ENCODE data around the gene NLGN4X.
A peak's percentile ranks its signal among the peaks of the same experiment; 100 is the strongest.

The NLGN4X gene

DNA sequence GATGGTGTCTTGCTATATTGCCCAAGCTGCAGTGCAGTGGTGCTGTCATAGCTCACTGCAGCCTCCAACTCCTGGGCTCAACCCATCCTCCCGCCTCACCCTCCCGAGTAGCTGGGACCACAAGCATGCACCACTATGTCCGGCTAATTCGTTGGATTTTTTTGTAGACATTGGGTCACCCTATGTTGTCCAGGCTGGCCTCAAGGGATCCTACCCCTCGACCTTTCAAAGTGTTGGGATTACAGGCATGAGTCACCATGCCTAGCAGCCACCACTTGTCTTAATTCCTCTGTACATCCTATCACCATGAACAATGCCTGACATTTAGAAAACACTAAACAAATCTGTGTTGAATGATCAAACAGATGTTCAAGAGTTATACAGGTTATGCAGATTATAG, 76.7 kb downstream of the NLGN4X start:
- no peak for DNase-seq (ENCODE audit: low read depth in 3 of 3)

DNA sequence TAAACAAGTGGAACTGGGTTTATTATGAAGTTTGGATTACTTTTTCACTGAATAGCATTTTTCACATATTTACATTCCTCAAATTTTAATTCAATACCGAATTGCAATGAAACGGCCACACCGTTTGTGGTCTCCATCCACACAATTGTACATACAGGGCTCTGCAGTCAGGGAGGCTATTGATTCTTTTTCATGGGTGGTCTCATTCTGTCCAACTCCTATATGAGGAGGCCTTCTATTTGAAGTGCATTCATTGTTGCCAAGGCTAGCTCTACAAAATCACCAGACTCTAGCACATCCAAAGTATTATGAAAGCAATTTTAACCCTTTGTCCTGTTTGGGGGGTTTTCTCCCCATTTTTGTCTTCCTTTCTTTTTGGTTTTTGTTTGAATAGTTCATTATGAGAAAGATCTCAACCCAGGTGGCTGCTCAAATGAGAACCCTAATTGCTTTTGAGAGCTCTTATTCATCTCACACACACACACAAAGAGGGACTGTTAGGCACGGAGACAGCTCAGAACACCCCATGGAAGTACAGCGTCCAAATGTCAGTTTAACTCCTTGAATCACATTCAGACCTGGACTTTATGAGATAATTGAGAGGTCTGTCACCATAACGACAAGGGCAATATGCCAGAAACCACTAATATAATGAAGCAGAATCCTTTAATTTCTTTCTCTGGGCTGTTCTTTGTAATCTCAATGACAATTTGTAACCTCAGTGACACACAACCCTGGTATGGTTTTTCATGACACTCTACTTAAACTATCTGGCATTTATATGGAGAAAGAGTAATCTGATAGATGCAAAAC, 79.4 kb downstream of the NLGN4X start:
- DNase-seq (ENCODE audit: low read depth in 3 of 3): no peak

DNA sequence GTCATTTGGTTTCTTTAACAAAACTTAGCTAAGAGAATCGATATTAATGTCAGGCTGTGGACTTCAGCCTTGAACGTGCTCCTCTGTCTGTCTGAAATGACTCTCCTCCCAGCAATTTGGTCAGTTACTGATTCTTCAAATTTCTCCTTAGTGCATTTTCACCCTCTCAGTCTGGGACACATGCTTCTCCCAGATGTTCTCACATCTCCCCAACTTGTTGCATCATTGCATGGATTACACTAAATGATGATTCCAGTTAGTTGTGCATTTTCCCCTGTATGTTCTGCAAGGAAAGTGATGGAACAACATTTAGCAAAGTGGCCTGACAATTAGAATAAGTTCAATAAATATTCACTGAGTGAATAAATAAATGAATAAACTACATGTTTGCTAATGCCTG, 94.4 kb downstream of the NLGN4X start:
- no peak for DNase-seq (ENCODE audit: low read depth in 3 of 3)

DNA sequence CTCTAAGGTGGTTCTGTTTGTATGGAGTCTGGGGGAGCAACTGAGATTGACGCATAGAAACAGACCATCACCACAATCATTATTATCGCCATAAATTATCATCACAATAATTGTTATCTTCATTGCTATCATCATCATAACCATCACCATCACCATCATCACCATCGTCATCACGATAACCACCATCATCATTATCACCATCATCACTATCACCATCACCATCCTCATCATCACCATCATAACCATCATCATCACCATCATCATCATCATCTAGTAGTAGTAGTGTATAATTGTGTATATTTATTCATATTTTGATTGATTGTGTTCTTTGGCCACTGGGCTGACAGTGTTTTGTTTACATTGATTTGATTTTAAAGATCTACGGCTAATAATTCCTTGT, 95.7 kb downstream of the NLGN4X start:
- DNase-seq (ENCODE audit: low read depth in 3 of 3): no peak

DNA sequence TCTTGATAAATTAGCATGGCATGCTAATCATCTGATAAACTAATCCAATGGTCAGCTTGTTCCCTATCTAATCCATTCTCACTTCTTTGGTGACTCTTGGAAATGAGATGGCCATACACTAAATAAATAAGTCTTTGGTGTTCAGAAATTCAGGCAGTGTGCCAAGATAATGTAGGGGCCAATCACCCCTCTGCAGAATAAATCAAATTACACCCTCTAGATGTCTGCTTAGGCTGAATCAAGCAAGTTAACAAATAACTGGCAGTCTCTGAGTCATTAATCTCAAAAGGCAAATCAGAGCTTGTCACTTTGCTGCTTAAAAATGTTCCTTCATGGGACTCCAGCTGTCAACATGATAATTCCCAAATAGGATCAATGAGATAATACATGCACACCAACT, 97.4 kb downstream of the NLGN4X start:
- no peak for DNase-seq (ENCODE audit: low read depth in 3 of 3)

DNA sequence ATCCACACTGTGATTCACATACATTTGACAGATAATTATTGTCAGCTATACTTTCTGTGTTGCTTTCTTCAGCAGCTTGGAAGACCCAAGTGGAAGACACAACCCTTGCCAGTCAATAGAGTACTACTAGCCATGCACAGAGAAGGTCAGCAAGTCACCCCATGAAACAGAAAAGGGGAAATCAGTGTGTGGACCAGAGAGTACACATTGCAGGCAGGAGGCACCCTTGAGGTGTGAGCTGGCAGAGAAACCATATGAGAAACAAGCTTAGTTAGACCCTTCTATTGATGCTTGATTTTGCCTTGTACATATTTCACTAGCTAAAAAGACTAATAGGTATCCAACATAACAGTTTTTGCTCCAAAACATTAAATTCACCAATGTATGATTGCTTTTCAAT, 99.5 kb downstream of the NLGN4X start:
- DNase-seq (ENCODE audit: low read depth in 3 of 3): no peak

DNA sequence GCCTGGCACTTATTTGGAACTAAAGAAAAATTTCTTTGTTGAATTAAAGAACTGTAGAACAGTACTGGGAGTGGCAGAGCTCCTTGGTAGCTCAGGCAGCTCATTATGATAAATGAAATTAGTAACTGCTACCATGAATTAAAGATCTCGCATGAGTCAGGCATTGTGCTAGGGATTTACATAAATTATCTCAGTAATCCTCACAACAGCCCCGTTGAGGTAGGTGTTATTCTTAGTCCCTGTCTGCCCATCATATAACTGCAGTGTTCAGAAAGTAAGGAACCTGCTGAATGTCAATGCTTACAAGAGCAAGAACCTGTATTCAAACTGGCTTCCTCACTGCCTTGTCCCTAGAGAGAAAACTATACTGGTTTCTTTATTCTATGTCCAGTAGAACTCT, 108.3 kb downstream of the NLGN4X start:
- DNase-seq (ENCODE audit: low read depth in 3 of 3): no peak

DNA sequence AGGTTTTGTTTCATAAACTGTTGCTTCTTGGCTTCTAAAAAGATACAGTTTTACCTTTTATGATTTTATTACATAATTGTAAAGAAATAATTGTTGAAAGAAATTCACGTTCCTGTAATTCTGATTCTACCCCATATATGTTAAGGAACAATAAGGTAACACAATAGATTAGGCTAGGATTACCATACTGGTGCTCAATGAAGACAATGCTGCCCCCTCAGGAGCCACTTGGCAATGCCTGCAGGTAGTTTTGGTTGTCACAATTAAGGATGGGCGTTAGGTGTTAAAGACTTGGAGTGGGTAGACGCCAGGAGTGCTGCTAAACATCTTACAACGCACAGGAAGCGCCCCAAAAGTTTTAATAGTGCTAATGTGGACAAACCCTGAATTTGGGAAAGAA, 133.2 kb downstream of the NLGN4X start:
- no peak for DNase-seq (ENCODE audit: low read depth in 3 of 3)

DNA sequence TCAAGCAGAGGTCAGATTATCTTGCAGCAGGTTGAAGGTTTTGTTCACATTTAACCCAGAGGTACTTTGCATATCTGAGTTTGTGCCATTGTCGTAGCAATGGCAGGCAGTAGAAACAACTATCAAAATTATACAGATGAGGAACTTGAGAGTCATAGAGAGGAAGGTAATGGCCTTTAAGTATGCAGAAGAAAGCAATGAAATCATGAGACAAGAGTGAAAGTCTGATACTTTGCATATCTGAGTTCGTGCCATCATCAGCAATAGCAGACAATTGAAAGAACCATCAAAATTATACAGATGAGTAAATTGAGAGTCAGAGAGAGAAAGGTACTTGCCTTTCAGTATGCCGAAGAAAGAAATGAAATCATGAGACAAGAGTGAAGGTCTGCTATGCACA, 154.1 kb downstream of the NLGN4X start:
- no peak for DNase-seq (ENCODE audit: low read depth in 3 of 3)

DNA sequence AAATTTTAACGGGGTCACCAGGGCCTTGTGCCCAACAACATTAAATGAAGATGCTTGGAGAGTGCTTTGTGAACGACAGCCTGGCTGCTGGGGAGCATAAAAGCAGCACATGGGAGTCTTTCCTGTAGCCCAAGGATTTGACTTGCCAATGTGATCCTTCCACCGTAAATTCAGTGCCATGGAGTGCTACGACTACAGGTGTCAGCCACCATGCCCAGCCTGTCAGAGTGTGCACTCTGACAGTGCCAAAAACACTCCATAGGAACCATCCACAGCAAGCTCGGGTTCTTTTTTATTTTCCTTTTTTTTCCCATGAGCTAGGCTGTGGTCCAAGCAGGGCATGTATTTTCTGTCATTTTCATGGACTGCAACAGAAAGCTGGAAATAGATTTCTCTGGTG, 156.9 kb downstream of the NLGN4X start:
- DNase-seq (ENCODE audit: low read depth in 3 of 3): no peak

DNA sequence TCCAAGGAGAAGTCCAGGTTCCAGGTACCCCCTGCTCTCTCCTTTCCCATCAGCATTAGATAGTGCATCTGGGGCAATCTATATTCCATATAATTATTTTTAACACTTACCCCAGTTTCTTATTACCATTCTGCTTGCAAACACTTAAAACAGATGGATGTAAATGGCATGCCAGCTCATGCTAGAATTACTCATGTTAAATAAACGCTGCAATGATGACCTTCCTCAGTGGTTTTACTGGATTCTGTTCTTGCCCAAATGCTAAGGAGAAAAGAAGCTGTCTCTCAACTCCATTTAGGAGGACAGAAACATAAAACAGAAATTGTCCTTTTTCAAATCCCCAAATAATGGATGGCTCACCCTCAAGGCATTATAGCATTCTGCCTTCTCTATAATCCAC, 161.1 kb downstream of the NLGN4X start:
- DNase-seq (ENCODE audit: low read depth in 3 of 3): no peak

DNA sequence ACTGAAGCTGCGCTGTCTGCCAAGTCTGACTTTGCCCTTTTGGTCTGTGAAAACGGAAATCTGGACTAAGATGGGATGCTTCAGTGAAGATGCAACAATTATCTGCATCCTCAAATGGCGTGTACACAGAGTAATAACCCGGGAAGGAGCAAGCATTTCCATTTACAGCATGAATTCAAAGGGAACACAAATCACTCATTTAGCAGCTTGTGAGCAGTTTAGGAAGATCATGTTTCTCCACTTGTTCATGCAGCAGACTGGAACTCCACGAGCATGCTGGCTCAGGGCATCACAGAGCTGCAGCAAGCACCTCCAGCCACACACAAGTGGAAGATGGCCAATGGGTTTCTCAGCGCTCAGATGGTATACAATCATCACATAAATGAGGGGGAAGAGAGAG, 175.5 kb downstream of the NLGN4X start:
- DNase-seq (ENCODE audit: low read depth in 3 of 3): no peak

DNA sequence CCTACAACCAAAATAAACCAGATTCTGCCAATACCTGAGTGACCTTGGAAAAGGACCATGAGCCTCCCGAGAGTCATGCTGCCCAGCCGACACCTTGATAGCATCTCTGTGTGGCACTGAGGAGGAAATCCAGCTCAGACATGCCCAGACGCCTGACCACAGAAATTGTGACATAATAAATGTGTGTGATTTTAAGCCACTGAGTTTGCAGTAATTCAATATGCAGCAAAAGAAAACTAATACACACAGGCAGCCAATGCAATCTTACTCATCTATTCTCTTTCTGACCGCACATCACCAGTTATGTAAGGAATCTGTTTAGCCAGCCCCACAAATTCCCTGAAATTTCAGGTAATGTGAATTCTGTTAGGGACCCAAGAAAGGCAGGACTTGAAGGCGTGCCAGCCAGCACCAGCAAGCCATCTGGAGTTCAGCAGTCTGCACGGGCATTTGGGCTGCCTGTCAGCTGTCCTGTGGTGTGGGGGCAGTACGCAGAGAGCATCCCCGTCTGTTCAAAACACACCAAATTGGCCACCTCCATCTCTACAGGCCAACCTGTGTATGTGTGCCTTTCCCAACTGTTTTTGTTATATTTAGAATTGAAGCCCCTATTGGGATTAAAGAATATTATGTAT, 176.4 kb downstream of the NLGN4X start:
- DNase-seq (ENCODE audit: low read depth in 3 of 3): no peak

DNA sequence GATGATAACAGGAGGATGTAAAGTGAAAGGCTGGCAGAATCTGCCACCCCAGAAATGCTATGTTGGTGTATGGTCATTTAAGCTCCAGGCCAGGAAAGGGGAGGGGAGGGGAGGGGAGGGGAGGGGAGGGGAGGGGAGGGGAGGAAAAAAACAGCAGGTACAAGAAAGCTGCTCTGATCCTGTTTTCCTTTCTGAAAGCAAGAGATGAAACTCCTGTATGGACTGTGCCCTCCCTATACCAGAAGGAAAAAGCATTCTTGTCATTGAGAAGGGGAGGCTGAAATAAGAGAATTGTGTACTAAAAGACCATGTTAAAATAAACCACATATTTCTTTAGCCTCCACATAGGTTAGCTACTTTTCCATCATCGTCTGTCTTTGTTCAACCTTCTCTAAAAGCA, 179.5 kb downstream of the NLGN4X start:
- no peak for DNase-seq (ENCODE audit: low read depth in 3 of 3)

DNA sequence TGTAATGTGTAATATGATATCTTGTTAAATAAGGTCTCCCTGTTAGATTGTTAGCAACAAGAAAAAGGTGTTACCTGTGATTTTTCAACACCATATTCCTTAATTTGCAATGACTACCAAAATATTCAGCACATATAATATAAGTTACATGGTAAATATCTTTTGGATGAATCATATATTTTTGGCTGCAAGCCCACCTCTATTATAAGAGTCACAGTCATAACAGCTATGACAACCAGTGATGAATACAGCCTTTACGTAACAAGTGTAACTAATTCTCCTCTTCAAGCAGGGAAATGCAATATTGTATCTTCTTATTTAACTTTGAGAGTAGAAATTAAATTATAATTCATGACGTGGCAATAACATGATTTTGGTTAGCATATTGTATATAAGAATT, 187.0 kb downstream of the NLGN4X start:
- DNase-seq (ENCODE audit: low read depth in 3 of 3): no peak

DNA sequence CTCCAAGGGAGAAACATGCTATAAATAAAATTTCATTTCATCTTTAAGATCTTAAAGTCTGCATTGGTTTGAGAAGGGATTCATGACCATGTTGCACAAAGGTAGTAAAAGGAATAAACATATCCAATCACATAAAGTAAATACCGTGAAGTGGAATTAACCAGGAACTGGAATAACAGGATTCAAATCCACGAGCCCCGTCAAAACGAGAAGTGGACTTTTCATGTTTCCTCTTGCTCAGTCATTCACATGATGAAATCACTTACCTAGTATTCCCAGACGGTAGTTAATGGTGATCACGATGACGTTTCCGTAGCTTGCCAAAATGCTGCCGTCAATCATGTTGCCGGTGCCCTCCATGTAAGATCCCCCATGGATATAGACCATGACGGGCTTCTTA, 199.7 kb downstream of the NLGN4X start:
- DNase-seq (ENCODE audit: low read depth in 3 of 3): no peak

DNA sequence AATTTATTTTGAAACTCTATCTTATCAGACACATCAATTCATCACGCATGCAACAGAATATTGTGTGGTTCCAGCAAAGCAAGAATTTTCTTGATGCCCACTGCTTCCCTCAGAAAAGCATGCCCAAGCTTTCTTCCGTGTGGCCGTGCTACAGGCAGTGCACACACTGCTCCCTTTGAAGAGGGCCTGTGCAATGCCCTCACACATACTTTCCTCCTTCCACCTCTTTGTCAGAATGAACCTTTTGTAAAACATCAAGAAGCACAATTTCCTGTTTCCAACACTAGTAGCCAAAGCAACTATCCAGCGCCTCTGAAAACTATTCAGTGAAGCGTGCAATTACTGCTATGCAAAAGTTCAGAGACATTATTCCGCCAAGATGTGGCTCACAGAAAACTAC, 201.7 kb downstream of the NLGN4X start:
- no peak for DNase-seq (ENCODE audit: low read depth in 3 of 3)

DNA sequence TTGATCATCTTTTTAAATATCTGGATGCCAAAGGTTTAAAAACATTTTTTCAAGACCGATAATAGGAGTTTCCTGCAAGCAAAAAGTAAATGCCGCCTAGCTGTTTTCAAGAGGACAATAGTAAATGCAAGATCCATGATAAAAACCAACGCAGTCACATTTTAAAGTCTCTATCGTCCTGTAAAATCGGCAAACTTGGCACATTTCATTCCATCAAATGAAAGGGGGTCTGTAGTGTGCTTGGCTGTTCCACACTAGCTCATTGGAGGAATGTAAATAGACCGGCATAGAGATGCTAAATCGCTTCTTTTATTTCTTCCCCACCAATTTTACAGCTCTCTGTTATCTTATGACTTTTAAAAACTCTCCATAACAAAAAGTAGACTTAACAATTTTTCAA, 202.2 kb downstream of the NLGN4X start:
- DNase-seq (ENCODE audit: low read depth in 3 of 3): no peak

DNA sequence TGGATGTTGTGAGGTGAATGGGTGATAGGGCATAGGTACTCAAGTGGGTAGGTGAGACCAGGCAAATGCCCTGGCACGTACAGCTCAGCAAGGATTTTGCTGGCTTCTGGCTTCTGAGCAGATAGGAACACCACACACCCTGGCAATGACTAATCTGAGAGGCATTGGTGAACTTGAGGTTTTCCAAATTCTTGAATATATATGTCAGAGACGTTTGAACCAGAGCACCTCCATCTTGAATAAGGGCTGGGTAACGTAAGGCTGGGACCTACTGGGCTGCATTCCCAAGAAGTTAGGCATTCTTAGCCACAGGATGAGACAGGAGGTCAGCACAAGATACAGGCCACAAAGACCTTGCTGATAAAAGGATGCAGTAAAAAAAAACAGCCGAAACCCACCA, 204.5 kb downstream of the NLGN4X start:
- no peak for DNase-seq (ENCODE audit: low read depth in 3 of 3)

DNA sequence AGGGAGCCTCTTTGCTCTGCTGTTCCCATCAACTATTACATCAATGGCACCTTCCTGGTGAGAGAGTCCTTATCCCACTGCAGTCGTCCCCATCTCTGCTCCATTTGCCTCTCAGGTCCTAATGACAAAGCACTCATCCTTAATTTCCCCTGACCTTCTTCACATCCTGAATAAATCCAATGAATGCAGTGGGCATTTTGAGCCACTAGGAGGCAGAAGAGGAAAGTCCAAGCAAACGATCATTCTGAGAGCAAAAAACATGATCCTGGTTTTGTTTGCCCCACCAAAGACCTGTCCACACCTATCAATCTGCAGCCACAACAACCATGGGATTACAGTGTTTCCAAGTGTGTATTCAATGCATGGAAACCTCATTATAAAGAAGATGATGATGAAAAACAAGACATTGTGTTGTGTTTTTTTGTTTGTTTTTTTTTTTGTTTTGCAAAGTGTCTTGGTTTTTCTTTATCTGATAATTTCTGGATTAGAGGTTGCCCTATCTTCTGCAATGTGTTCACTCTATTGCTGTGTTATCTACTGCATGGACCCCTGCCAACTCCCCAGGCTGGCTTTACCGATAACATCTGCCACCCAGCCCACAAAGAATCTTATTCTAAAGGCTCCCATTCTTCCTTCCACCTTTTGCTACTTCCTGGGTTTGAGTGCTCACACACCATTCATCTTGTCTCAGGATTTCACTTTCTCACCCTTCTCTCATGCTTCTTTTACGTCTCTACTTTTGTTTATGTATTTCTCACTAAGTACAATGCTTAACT, 207.2 kb downstream of the NLGN4X start:
- peak in 1 of 3 donors; percentile 18 for DNase-seq (ENCODE audit: low read depth in 3 of 3)

DNA sequence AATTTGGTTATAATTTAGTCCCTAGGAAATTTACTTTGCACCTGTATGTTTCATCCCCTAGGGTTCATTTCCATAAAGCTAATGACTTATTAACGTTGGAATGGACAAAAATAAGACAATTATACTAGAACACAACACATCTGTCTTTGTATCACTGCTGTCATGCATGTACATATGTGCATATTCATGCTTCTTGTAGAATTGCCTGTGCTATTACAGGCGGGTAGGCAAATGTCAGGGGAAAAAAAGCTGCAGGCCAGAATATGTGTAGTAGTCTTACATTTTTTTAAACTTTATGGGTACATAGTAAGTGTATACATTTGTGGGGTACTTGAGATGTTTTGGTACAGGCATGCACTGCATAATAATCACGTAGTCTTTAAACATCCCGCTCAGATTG, 209.6 kb downstream of the NLGN4X start:
- DNase-seq (ENCODE audit: low read depth in 3 of 3): no peak

DNA sequence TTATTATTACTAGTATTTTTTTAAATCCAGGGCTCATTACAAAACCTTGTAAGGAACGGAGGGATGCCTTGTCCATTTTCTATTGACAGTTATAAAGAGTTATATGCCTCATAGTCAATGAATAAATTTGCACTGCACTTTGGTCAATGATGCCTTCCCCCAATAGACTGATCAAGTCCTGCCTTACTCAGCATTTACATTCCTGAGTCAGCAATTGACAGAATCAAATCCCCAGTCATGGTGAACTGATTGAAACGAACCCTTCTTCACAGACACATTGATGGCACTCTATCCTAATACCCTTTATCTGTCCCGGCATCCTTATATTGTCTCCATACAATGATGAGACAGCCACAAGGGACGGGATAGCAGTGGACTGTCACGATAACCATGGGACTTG, 213.2 kb downstream of the NLGN4X start:
- DNase-seq (ENCODE audit: low read depth in 3 of 3): no peak

DNA sequence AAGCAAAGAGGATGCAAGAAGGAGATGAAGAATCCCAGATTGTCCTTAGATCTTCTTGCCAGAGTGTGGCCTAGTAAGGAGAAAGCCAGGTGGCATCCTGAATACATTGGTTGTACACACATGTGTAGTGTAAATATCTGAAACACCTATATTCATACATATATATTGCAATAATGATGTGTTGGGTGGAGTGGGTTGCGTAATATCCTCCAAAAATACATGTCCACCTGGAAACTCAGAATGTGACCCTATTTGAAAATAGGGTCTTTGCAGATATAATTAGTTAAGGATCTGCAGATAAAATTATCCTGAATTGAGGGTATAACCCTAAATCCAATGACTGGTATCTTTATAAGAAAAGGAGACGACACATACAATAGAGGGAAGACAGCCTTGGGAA, 216.3 kb downstream of the NLGN4X start:
- no peak for DNase-seq (ENCODE audit: low read depth in 3 of 3)

Measured in stimulated activated CD4-positive, alpha-beta T cell treated with anti-CD3 and anti-CD28 coated beads, TNF-alpha, amount 100 ng/mL, for 48 hours (primary cell).